K562 (cell line): ENCODE data around the gene FAM149B1. TPM values are rescaled to one million over a fixed set of nuclear protein-coding genes. Genes with fewer than 3 reads are reported as not detected.

Experiments used
- ATAC-seq: fragments of 200-7000 bp; cut with Tn5 transposase; 3 replicates; pipeline ENCODE4 v1.9.1; 2020; ENCODE audit warnings: moderate library complexity
- BruUV-seq: library from RNA; stranded (reverse); fragments of 400-500 nt; replicated peaks from 2 replicates; lab custom pipeline; 2021; lab: Mats Ljungman, UMichigan
- CTCF ChIA-PET: fragments of 300-600 bp; formaldehyde crosslinking; extraction: SDS; loops from one replicate; lab custom pipeline; 2021; ENCODE audit warnings: low intra/inter-chr PET ratio; lab: Yijun Ruan, JAX
- POLR2A ChIA-PET: fragments of 300-600, 350-650 bp; sonication (Branson Sonifier 250); formaldehyde crosslinking; extraction: SDS; loops from one replicate; lab custom pipeline; 2021; ENCODE audit warnings: antibody characterized with exemption, inconsistent platforms; lab: Yijun Ruan, JAX
- DNase-seq, 4 experiments: peaks; one replicate each; pipeline versions ENCODE4 v3.0.0 to v3.0.0-alpha.2; 2011 to 2018; ENCODE audit warnings: low spot score in 3 of 4, mixed read lengths in 3 of 4; ENCODE audit errors: extremely low read depth in 1 of 4
- FAIRE-seq: peaks from 2 replicates; lab custom pipeline; 2011; peaks lifted over from hg19 to GRCh38; lab: Jason Lieb, UNC
- H2AFZ ChIP-seq: 2 replicates; pipeline ENCODE4 v1.6.0; 2011; ENCODE audit warnings: low read depth, low read length, control low read depth, inconsistent platforms
- H3K27ac ChIP-seq: fragments of 200-600 bp; 3 replicates; pipeline ENCODE4 v1.8.0; 2011; ENCODE audit warnings: low read depth, mild to moderate bottlenecking, control low read depth, inconsistent platforms, low read length, moderate library complexity, mixed read lengths; ENCODE audit errors: extremely low read depth
- H3K27me3 ChIP-seq, 2 experiments: fragments of 300-600 bp in 1 of 2; 2 replicates in 1 of 2; 3 replicates in 1 of 2; pipeline versions ENCODE4 v1.6.0 to v1.8.0; 2011; ENCODE audit warnings: inconsistent platforms in 2 of 2, low read length in 2 of 2, mild to moderate bottlenecking in 1 of 2, mixed read lengths in 1 of 2, moderate library complexity in 1 of 2; ENCODE audit not compliant: control insufficient read depth in 2 of 2, insufficient read depth in 2 of 2
- H3K36me3 ChIP-seq: fragments of 300-600 bp; 3 replicates; pipeline ENCODE4 v1.8.0; 2011; ENCODE audit warnings: mild to moderate bottlenecking, low read length, inconsistent platforms; ENCODE audit not compliant: control insufficient read depth, insufficient read depth
- H3K4me1 ChIP-seq, 2 experiments: fragments of 200-600 bp in 1 of 2; replicated peaks in 1 of 2; 2 replicates in 1 of 2; 3 replicates in 1 of 2; pipeline versions ENCODE4 v1.5.1 to v1.8.0; 2011; ENCODE audit warnings: inconsistent platforms in 2 of 2, low read length in 2 of 2, mild to moderate bottlenecking in 1 of 2, mixed read lengths in 1 of 2, moderate library complexity in 1 of 2; ENCODE audit not compliant: control insufficient read depth in 2 of 2, insufficient read depth in 2 of 2
- H3K4me2 ChIP-seq: 2 replicates; pipeline ENCODE4 v1.6.1; 2011; ENCODE audit warnings: low read length, control low read depth, inconsistent platforms, mixed read lengths; ENCODE audit not compliant: insufficient read depth
- H3K4me3 ChIP-seq: fragments of 200-600 bp; sonication (generic), shearing (Covaris generic); 2 replicates; pipeline ENCODE4 v1.5.1; 2016; ENCODE audit warnings: control low read depth, inconsistent platforms
- H3K79me2 ChIP-seq: fragments of 200-600 bp; 3 replicates; pipeline ENCODE4 v1.8.0; 2011; ENCODE audit warnings: low read length, inconsistent platforms; ENCODE audit not compliant: control insufficient read depth, insufficient read depth
- H3K9ac ChIP-seq, 2 experiments: 2 replicates each; pipeline versions ENCODE4 v1.6.0 to v1.6.1; 2011; ENCODE audit warnings: low read depth in 2 of 2, low read length in 2 of 2, control low read depth in 1 of 2, inconsistent platforms in 1 of 2, mild to moderate bottlenecking in 1 of 2, mixed read lengths in 1 of 2; ENCODE audit not compliant: insufficient read depth in 1 of 2
- H3K9me1 ChIP-seq: one replicate; pipeline ENCODE4 v1.6.0; 2011; ENCODE audit warnings: inconsistent platforms, mild to moderate bottlenecking, low read length, moderate library complexity; ENCODE audit not compliant: control insufficient read depth, insufficient read depth
- H3K9me3 ChIP-seq: replicated peaks from 2 replicates; pipeline ENCODE4 v1.5.1; 2011; ENCODE audit warnings: low read depth, low read length, inconsistent platforms; ENCODE audit not compliant: control insufficient read depth, insufficient read depth
- H4K20me1 ChIP-seq: replicated peaks from 2 replicates; pipeline ENCODE4 v1.6.1; 2011; ENCODE audit warnings: low read length, inconsistent platforms, mixed read lengths; ENCODE audit not compliant: control insufficient read depth, insufficient read depth
- KAT7 ChIP-seq: sonication (generic); formaldehyde crosslinking; IDR thresholded peaks from 2 replicates; pipeline ENCODE4 v1.8.0; 2022; ENCODE audit warnings: missing genetic modification reagents, mild to moderate bottlenecking, borderline replicate concordance
- RBFOX2 ChIP-seq: fragments of 200-400 bp; formaldehyde crosslinking; IDR thresholded peaks from 2 replicates; pipeline ENCODE4 v1.6.1; 2017; ENCODE audit warnings: low read depth, mild to moderate bottlenecking, low read length, moderate library complexity
- SMAD2 ChIP-seq: fragments of 150-350 bp; IDR thresholded peaks from 2 replicates; pipeline ENCODE4 v1.6.1; 2014; ENCODE audit warnings: low read depth, mild to moderate bottlenecking, low read length
- YY1 ChIP-seq, 3 experiments: IDR thresholded peaks; 2 replicates each; pipeline ENCODE4 v1.6.1; 2011; ENCODE audit warnings: low read length in 2 of 3, mild to moderate bottlenecking in 2 of 3, moderate library complexity in 2 of 3, borderline replicate concordance in 1 of 3, control low read depth in 1 of 3, low read depth in 1 of 3; ENCODE audit not compliant: insufficient read depth in 3 of 3, insufficient replicate concordance in 2 of 3, control insufficient read depth in 1 of 3, insufficient read length in 1 of 3; ENCODE audit errors: extremely low read depth in 1 of 3
- ZNF655 ChIP-seq: fragments of 250-450 bp; sonication (Bioruptor Pico); IDR thresholded peaks from 2 replicates; pipeline ENCODE4 v1.5.0; 2021
- ZNF75A ChIP-seq: fragments of 450-650 bp; formaldehyde crosslinking; IDR thresholded peaks from 2 replicates; pipeline ENCODE4 v1.4.0; 2020; ENCODE audit warnings: mild to moderate bottlenecking
- WGBS: fragments of 100-300 bp; shearing (Covaris generic); methylation state at CpG from one replicate; pipeline ENCODE4 v1.1.6; 2016; ENCODE audit warnings: low coverage, mixed read lengths; ENCODE audit not compliant: insufficient coverage; ENCODE audit errors: missing lambda C conversion rate; 5-methylcytosine and 5-hydroxymethylcytosine counted together
- in situ Hi-C: fragments of 300-500 bp; cut with MboI; formaldehyde crosslinking; loops from 4 replicates; pipeline ENCODE4 v1.15.0; 2018; ENCODE audit warnings: inconsistent platforms, mixed read lengths
- intact Hi-C: fragments of 100-400 bp; cut with micrococcal nuclease; formaldehyde crosslinking; loops from 2 replicates; pipeline ENCODE4 v1.14.2; 2022
- polyA plus RNA-seq, 8 experiments: library from polyadenylated mRNA; depleted of rRNA in 4 of 8; stranded (reverse) in 5 of 8; unstranded in 3 of 8; fragments of >200 nt; fragmentation: Nextera tagmentation in 2 of 8; fragmentation: Illumina TruSeq in 1 of 8; extraction: Ambion mirVana in 2 of 8; extraction: Trizol in 1 of 8; gene quantifications; 2 replicates each; pipeline versions ENCODE4 v1.2.1 to v1.2.3, GENCODE V29; 2011 to 2014; ENCODE audit warnings: inconsistent platforms in 1 of 8, missing spikeins in 1 of 8
- total RNA-seq, 7 experiments: library from RNA; depleted of rRNA in 6 of 7; stranded (reverse); fragments of >200 nt in 6 of 7; fragmentation: Illumina TruSeq in 2 of 7; extraction: Trizol in 2 of 7; gene quantifications; 2 replicates each; pipeline versions ENCODE4 v1.2.1 to v1.2.3, GENCODE V29; 2011 to 2021; ENCODE audit warnings: low replicate concordance in 1 of 7
- TF ChIP-seq, protein P1 (sequence below): sonication (generic); formaldehyde crosslinking; IDR thresholded peaks from 2 replicates; pipeline ENCODE4 v1.8.0; 2023; ENCODE audit warnings: mild to moderate bottlenecking, missing genetic modification reagents

FAM149B1 gene
- total and polyA plus RNA-seq, 9 of the 15 experiments (the other 6 are each of a cell fraction or from before 2014, with no cell fraction given), result 4.2 to 18.5 (median 9.3) TPM

DNA sequence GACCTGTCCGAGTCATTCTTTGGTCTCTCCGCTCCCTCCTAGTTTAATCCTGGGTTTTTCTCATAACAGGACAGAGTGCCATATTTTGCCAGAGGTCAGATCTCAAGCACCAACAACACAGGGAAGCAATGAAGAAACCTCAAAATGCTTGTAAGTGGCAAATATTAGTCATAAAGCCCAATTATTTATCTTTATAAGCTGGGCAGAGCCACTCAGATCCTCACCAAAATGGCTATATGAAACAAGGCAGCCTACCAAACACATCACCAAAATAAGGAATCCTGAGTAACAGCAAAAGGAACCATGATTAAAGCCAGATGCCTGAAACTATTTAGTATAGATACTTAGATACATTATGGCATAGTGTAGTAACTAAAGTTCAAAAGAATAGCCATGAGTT lies 4.8 kb upstream of the FAM149B1 start:
- Histone ChIP-seq H2AFZ (no peak overlapping the region), H3K4me3 (no peak overlapping the region), H3K4me2 (no peak overlapping the region), H4K20me1 (no peaks in the 10 kb centered on the region), H3K4me1 (peaks cover 0 to 4% of the 10 kb centered on the region in 2 experiments; a peak in 1 of 5 replicates), H3K9me1 (no peaks in the 10 kb centered on the region), H3K36me3 (peaks cover 56% of the 10 kb centered on the region), H3K9me3 (no peaks in the 10 kb centered on the region), H3K27me3 (no peaks in the 10 kb centered on the region), H3K9ac (no peak overlapping the region), H3K79me2 (peaks cover 81% of the 10 kb centered on the region), H3K27ac (no peak overlapping the region)
- in situ Hi-C loops (no loop called here), intact Hi-C loops (no loop called here)
- CTCF ChIA-PET, result no interaction called here
- FAIRE-seq (no peak), ATAC-seq (no peak), DNase-seq (no peak)
- TF ChIP-seq ZNF655, result no peak
- no peak for TF ChIP-seq YY1 (IDR thresholded peaks at IDR 0.05; ENCODE audit: borderline replicate concordance in 1 of 3, control insufficient read depth in 1 of 3, extremely low read depth in 1 of 3, insufficient read depth in 3 of 3, insufficient read length in 1 of 3, insufficient replicate concordance in 2 of 3, low read depth in 1 of 3, low read length in 2 of 3)
- TF ChIP-seq, protein P1, sequence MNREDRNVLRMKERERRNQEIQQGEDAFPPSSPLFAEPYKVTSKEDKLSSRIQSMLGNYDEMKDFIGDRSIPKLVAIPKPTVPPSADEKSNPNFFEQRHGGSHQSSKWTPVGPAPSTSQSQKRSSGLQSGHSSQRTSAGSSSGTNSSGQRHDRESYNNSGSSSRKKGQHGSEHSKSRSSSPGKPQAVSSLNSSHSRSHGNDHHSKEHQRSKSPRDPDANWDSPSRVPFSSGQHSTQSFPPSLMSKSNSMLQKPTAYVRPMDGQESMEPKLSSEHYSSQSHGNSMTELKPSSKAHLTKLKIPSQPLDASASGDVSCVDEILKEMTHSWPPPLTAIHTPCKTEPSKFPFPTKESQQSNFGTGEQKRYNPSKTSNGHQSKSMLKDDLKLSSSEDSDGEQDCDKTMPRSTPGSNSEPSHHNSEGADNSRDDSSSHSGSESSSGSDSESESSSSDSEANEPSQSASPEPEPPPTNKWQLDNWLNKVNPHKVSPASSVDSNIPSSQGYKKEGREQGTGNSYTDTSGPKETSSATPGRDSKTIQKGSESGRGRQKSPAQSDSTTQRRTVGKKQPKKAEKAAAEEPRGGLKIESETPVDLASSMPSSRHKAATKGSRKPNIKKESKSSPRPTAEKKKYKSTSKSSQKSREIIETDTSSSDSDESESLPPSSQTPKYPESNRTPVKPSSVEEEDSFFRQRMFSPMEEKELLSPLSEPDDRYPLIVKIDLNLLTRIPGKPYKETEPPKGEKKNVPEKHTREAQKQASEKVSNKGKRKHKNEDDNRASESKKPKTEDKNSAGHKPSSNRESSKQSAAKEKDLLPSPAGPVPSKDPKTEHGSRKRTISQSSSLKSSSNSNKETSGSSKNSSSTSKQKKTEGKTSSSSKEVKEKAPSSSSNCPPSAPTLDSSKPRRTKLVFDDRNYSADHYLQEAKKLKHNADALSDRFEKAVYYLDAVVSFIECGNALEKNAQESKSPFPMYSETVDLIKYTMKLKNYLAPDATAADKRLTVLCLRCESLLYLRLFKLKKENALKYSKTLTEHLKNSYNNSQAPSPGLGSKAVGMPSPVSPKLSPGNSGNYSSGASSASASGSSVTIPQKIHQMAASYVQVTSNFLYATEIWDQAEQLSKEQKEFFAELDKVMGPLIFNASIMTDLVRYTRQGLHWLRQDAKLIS (CRISPR knock-in tag), result no peak
- no peak for TF ChIP-seq SMAD2
- peak; percentile 34; the same call in 1 of the 2 replicates for TF ChIP-seq KAT7
- TF ChIP-seq RBFOX2, result peak; percentile 31; the same call in 1 of the 2 replicates
- TF ChIP-seq ZNF75A (CRISPR knock-in tag), result no peak
- POLR2A ChIA-PET, result interaction anchor here (0.9 to 1.6 kb wide), 6 partner anchors 9 to 66 kb away, joined by 3 to 5 read pairs (median 3); no protein-coding TSS in a partner anchor
- WGBS, result 100% methylated on average over 2 of the region's 2 CpGs
- BruUV-seq, result no TSS peak
